Midbrain (tissue), 1 donor: ENCODE measurements around the gene OLFM2.
"Not testable (repeated sequence)": the region's sequence is repeated elsewhere in the genome, so short reads cannot be mapped to it uniquely, and the experiment has no call there.

Experiments used
- DNase-seq: peaks from one replicate; lab custom pipeline; 2025; lab: John Stamatoyannopoulos, UW

Gene OLFM2

DNA sequence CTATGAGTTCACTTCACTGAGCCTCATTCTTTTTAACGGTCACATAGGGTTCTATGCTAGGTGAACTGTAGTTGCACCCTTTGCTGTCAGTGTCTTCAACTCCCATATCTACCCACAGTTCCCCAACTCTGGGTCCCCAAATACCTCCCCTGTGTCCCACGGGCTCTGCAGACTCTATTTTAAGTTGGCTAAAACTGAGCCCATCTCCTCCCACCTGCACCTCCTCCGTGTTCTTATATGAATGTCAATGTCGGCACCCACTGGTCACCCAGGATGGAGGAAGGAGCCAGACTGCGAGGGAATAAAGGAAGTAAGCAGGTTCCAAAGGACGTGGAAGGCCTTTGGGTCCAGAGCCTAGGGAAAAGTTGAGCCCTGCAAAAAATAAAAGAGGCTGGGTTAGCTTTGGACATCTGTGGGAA, 102.0 kb downstream of the OLFM2 start:
- no peak for DNase-seq

DNA sequence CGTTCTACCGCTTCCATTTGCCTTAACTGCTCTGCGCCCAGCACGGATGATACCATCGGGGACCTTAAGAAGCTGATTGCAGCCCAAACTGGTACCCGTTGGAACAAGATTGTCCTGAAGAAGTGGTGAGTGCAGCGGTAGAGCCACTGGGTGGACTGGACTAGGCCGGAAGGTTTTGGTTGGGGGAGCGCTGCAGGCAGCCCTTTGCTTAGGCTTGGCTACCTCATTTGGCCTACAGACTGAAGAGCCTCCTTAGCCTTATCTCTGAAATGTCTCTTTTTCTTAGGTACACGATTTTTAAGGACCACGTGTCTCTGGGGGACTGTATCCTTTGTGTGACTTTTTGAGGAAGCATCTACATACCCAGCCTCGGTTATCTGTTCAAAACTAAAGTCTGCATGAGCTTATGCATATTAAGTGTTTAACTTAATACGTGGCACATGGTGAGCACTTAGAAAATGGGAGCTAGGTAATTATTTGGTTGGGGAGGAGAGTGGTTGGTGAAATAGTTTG, 107.7 kb downstream of the OLFM2 start:
- no peak for DNase-seq

DNA sequence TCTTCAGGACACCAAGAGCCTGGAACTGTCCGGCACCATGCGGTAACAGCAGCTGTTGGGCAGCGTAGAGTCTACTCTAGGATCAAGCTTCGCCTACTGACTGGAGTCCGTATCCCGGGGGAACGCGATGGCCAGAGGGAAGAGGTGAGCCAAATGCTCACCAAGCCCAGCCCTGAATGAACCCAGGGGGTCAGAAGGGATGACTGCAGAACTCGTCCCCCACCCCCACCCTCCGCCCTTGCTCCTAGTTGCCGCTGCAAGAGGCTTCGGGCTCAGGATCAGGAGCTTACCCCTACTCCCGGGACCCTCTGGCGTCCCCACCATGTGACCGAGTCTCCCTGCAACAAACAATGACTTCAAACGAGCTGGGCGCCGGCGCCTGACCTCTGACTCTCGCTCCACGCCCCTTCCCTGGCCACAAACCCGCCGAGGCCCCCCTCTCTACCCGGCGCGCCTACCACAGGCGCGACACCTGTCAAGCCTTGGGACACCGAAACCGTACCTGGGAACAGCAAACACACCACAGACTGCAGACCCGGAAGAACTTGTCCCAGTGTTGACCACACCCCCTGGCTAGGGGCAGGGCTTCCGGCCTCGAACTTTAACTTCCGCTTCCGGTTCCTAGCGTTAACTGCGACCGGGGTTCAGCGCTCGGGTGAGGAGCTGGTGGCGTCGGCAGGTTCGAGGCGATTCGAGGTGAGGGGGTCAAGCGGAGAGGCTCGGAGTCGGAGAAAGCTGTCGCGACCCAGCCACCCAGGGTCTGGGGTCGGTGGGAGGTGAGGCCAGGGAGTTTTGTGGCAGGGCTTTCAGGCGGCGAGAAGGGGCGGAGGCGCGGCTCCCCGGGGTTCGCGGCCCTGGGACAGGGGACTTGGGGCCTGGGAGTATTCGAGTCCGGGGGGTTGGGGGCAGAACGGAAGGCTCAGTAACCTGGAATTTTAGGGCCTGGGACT, 108.8 kb downstream of the OLFM2 start, which contains the start of gene UBL5:
TSS of gene UBL5 (plus strand) at position 630 of the 950 bp plus-strand sequence. CDS start 420 bp downstream, outside the sequence.
- peak; percentile 93 for DNase-seq

DNA sequence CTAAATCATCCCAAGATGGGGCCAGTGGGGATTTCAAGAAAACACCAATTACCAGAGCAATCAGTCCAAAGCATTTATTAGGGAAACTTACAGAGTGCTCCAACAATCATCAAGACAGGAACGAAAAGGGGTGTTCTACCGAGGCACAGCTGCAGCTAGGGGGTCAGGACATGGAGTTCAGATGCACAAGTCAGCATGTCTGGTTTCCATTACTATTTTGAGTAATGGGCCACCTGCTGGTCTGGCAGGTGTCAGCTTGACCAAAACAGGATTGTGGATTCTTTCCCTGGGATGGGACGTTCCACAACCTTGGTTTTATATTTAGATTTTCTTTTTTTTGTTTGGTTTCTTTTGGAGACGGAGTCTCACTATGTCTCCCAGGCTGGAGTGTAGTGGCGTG, 112.5 kb downstream of the OLFM2 start:
- DNase-seq: no peak

DNA sequence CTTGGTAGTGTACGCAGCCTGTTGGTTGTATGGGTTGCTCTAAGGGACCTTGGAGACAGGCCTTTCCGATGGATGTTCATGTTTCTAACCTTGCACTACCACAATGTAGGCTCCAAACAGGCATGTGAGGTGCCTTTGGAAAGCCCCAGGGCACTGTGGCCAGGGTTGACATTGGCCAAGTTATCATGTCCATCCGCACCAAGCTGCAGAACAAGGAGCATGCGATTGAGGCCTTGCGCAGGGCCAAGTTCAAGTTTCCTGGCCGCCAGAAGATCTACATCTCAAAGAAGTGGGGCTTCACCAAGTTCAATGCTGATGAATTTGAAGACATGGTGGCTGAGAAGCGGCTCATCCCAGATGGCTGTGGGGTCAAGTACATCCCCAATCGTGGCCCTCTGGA, 116.3 kb downstream of the OLFM2 start:
- DNase-seq: not testable (repeated sequence)

DNA sequence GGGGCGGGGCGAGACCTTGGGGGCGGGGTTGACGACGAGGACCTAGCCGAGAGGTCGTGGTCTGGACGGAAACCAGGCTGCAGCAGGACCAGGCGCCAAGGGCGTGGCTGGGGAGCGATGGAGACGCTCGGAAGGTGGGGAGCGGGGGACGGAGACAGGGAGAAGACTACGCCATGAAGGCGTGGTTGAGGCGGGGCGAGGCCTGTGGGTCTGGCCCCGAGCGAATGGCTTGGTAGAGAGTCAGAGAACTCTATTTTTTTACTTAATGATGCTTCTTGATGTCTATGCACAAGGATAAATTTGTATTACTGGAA, 116.8 kb downstream of the OLFM2 start:
- no peak for DNase-seq

DNA sequence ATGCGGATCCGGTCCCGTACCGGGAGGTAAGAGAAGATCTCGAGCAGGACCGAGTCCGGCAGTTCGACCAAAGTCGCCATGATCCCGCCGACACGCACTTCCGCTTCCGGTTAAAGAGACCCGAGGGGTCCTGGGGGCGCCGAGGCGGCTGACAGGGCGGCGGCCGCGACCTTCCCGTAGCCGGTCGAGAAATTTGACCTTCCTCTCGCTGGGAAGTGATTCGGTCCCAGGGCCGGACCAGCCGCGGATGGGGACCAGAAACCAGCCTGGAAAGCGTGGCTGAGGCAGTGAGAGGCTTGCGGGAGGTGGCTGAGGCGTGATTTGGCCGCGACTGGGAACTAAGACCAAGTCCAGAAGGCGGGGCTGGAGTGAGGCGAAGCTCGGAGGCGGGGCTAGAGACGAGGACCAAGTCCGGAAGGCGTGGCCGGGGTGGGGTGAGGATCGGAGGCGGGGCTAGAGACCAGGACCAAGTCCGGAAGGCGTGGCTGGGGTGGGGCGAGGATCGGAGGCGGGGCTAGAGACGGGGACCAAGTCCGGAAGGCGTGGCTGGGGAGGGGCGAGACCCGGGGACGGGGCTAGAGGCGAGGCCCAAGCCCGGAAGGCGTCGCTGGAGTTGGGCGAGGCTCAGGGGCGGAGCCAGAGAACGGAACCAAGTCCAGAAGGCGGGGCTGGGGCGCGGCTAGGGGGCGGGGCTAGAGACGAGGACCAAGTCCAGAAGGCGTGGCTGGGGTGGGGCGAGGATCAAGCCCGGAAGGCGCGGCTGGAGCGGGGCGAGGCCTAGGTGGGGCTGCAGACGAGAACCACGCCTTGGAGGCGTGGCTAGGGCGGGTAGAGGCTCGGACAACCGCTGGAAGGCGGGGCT, 117.3 kb downstream of the OLFM2 start, which contains the start of gene FBXL12:
TSS of gene FBXL12 (minus strand) at position 346 of the 862 bp plus-strand sequence. CDS start at position 80, 266 bp downstream.
- DNase-seq: peak; percentile 100

DNA sequence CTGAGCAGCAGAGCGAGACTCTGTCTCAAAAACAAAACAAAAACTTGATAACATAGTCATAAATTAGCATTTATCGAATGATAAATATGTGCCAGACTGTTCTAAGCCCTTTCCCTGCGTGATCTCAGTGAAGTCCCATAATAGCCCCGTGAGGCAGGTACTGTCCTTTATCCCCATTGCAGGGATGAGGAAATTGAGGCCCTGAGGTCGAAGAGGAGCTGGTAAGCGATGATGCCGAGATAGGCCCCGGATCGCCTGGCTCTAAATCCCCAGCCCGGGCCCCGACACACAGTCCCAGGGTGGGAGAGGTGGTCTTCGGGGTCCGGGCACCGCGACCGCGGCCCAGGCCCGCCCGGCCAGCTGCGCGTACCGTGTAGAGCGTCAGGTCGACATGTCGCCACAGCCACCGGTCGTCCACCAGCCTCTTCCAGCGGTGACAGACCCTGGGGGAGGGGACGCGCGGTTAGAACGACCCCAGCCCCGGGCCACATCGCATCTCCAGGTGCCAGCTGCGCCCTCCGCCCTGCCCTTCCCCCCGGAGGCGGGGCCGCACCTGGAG, 118.1 kb downstream of the OLFM2 start:
- no peak for DNase-seq

DNA sequence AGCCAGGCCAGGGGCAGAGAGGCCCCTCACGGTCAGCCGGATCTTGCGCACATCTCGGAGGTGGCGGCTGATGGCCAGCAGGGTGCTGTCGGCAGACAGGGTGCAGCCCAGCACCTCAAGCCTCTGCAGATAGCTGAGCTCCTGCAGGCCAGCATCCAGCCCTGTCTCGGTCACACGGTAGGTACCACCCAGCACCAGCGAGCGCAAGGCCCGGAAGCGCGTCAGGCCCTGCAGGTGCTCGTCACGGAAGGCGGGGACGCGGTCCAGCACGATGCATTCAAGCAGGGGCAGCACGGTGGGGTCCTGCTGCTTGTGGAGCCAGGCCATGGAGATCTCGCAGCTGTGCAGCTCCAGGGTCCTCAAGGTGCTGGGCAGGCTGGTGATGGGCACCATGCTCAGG, 125.2 kb downstream of the OLFM2 start:
- no peak for DNase-seq

DNA sequence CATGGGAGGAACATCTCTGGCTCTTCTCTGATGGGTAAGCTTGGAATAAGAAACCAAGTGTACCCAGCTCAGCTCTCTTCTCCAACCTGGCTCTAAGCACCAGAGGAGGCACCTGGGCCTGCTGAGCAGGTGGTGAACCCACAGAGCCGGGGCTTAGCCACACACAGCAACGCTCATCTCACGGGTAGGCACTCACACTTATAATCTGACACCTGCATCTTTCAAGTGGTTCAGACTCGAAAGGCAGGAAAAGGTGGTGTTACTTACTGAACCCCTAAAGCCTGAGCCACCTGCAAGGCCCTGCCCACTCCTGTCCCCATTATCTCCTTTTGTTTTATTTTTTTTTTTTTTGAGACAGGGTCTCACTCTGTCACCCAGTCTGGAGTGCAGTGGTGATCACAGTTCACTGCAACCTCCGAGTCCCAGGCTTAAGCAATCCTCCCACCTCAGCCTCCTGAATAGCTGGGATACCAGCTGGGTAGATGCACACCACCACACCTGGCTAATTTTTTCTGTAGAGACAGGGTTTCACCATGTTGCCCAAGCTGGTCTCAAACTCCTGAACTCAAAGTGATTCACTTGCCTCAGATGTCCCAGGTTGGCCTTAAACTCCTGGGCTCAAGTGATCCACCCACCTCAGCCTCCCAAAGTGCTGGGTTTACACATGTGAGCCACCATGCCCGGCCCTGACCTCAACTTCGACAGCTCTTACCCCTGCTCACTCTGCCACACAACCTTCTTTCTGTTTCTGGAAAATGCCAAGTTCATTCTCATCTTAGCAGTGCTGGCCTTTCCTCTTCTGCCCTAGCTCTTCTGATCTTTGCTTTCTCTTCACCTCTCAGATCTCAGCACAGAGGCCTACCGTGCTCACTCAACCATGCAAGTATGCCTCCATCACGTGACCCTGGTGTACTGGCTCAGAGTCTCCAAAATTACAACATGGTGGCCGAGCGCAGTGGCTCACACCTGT, 127.2 kb downstream of the OLFM2 start:
- no peak for DNase-seq

DNA sequence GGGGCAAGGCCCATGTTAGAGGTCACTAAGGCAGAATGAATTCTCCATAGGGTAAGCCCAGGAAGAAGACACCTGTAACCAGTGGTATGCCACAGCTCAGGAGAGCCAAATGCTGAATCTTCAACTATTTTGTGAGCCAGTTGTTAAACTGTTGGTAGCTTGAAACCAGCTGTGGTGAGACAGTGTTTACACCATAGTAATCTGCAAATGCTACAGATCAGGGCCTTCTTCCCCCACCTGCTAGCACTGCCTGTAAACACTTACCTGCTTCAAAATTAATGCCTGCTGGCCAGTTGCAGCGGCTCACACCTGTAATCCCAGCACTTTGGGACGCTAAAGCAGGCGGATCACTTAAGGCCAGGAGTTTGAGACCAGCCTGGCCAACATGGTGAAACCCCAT, 129.5 kb downstream of the OLFM2 start:
- no peak for DNase-seq
